Body of pancreas (tissue), 4 donors: Measurements from ENCODE around the gene SERINC3.

ENCODE experiments used
- CTCF ChIP-seq, 7 experiments: fragments of 450-650 bp in 4 of 7; fragments of 200-600 bp in 3 of 7; sonication (generic) in 3 of 7; IDR thresholded peaks; one replicate each; pipeline ENCODE4 v1.5.1; 2016 to 2019; ENCODE audit warnings: antibody characterized with exemption in 7 of 7
- POLR2A ChIP-seq, 3 donors: fragments of 450-650 bp; IDR thresholded peaks; one replicate each; pipeline ENCODE4 v1.6.1; 2016; ENCODE audit warnings: antibody characterized with exemption in 3 of 3, mild to moderate bottlenecking in 2 of 3

- TF ChIP-seq CTCF (IDR thresholded peaks at IDR 0.05) (no peak), POLR2A (IDR thresholded peaks at IDR 0.05) (no peak)
Measured at GRCh38 chr20:44547419-44547818, 25.5 kb upstream of the SERINC3 start.
